Neural cell (in vitro differentiated cells): ENCODE results near the gene FLT3LG.

ENCODE experiments used
- EP300 ChIP-seq: fragments of 450-650 bp; conservative IDR thresholded peaks from 2 replicates; pipeline ENCODE4 v1.6.1; 2014; ENCODE audit warnings: antibody characterized with exemption, mild to moderate bottlenecking, moderate library complexity; ENCODE audit not compliant: poor library complexity, severe bottlenecking
- EZH2 ChIP-seq: fragments of 200-600, 300-800 bp; shearing (Covaris generic), sonication (generic); IDR thresholded peaks from 2 replicates; pipeline ENCODE4 v1.6.1; 2014; ENCODE audit warnings: antibody characterized with exemption, low read length, borderline replicate concordance, mild to moderate bottlenecking; ENCODE audit not compliant: insufficient read depth, poor library complexity, severe bottlenecking
- POLR2AphosphoS5 ChIP-seq: IDR thresholded peaks from 2 replicates; pipeline ENCODE4 v1.6.1; 2012
- SMC3 ChIP-seq: fragments of 450-650 bp; conservative IDR thresholded peaks from 2 replicates; pipeline ENCODE4 v1.6.1; 2014; ENCODE audit warnings: antibody characterized with exemption, mild to moderate bottlenecking, moderate library complexity; ENCODE audit not compliant: poor library complexity
- TAF1 ChIP-seq: IDR thresholded peaks from 2 replicates; pipeline ENCODE4 v1.6.1; 2012; ENCODE audit warnings: low read depth
- TF ChIP-seq, protein P1 (sequence below): fragments of 450-650 bp; IDR thresholded peaks from 2 replicates; pipeline ENCODE4 v1.5.1; 2014; ENCODE audit warnings: antibody characterized with exemption, mild to moderate bottlenecking, moderate library complexity; ENCODE audit not compliant: poor library complexity, severe bottlenecking

DNA sequence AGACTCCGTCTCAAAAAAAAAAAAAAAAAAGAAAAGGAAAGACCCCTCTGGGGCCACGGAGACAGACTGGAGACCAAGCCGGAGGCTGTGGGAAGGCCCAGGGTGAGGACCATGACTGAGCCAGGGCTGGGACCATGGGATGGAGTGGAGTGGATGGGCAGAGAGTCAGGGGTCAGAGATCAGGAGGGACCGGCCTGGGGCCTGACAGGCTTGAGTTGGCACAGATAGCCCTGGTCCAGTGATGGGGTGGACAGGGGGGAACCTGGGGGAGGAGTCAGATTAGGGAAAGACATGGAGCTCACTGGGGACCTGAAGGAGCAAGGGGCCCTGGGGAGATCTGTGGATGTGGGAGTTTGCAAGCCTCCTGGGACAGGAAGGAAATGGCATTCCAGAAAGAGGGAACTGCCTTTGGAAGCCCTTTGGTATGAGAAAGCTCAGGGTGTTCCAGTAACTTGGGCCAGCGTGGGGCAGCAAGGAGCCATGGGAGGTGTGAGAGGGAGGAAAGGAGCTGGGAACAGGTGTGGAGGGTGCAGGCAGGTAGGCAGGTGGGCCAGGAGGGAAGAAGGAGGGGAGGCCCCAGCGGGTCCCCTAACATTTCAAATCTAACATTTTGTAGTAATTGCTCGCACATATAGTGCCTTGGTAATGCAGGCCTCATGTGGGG is 7.1 kb downstream of the FLT3LG start:
- TF ChIP-seq SMC3 (no peak), EP300 (no peak), POLR2AphosphoS5 (no peak), EZH2 (no peak), TAF1 (no peak)
- TF ChIP-seq, protein P1, sequence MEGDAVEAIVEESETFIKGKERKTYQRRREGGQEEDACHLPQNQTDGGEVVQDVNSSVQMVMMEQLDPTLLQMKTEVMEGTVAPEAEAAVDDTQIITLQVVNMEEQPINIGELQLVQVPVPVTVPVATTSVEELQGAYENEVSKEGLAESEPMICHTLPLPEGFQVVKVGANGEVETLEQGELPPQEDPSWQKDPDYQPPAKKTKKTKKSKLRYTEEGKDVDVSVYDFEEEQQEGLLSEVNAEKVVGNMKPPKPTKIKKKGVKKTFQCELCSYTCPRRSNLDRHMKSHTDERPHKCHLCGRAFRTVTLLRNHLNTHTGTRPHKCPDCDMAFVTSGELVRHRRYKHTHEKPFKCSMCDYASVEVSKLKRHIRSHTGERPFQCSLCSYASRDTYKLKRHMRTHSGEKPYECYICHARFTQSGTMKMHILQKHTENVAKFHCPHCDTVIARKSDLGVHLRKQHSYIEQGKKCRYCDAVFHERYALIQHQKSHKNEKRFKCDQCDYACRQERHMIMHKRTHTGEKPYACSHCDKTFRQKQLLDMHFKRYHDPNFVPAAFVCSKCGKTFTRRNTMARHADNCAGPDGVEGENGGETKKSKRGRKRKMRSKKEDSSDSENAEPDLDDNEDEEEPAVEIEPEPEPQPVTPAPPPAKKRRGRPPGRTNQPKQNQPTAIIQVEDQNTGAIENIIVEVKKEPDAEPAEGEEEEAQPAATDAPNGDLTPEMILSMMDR = no peak
